PC-9 (cell line): ENCODE data around the gene TANC1.

Experiments
- CTCF ChIP-seq: fragments of 200-600 bp; sonication (generic); conservative IDR thresholded peaks from 2 replicates; pipeline ENCODE4 v1.6.1; 2017; ENCODE audit warnings: mixed run types, antibody characterized with exemption, mild to moderate bottlenecking, moderate library complexity
- EZH2 ChIP-seq: fragments of 200-600 bp; sonication (generic); IDR thresholded peaks from 2 replicates; pipeline ENCODE4 v1.8.0; 2017; ENCODE audit warnings: antibody characterized with exemption, low read depth

- TF ChIP-seq CTCF (no peak), EZH2 (no peak)
These were observed 112.2 kb downstream of the TANC1 start for GRCh38 chr2:159080641-159081040.
